Lower leg skin (tissue), 4 donors: Measurements from ENCODE around the gene CD47. TPM values are rescaled to one million over a fixed set of nuclear protein-coding genes. Genes with fewer than 3 reads are reported as not detected.

ENCODE experiments used
- DNase-seq, 2 donors: peaks; one replicate each; pipeline ENCODE4 v3.0.0-alpha.2; 2019; ENCODE audit warnings: low spot score in 2 of 2
- H3K4me3 ChIP-seq: fragments of 200-600 bp; sonication (generic); 2 replicates; pipeline ENCODE4 v1.5.1; 2017; ENCODE audit warnings: mild to moderate bottlenecking, low read depth; ENCODE audit not compliant: poor library complexity, severe bottlenecking
- POLR2A ChIP-seq, 2 donors: fragments of 450-650 bp; IDR thresholded peaks; one replicate each; pipeline ENCODE4 v1.6.1; 2016 to 2017; ENCODE audit warnings: antibody characterized with exemption in 2 of 2, mild to moderate bottlenecking in 1 of 2, moderate library complexity in 1 of 2
- WGBS, 2 donors: methylation state at CpG; one replicate each; pipeline ENCODE4 v1.1.5; 2018; 5-methylcytosine and 5-hydroxymethylcytosine counted together
- intact Hi-C: fragments of 100-400 bp; cut with DNase I; formaldehyde crosslinking; loops from one replicate; pipeline ENCODE4 v1.15.0; 2023; ENCODE audit warnings: low total_unique reads
- total RNA-seq, 4 donors: library from RNA; depleted of rRNA; stranded (reverse); fragments of >200 nt; gene quantifications; one replicate each; pipeline ENCODE4 v1.1.0, GENCODE V29; 2016
- TF ChIP-seq, protein P1 (sequence below), 3 donors: fragments of 450-650 bp; IDR thresholded peaks; one replicate each; pipeline ENCODE4 v1.5.1; 2016; ENCODE audit warnings: antibody characterized with exemption in 3 of 3, mild to moderate bottlenecking in 3 of 3, moderate library complexity in 2 of 3

Gene CD47
- total RNA-seq, 4 donors from 2014 or later = 42.7 to 58.2 (median 49.5) TPM

DNA sequence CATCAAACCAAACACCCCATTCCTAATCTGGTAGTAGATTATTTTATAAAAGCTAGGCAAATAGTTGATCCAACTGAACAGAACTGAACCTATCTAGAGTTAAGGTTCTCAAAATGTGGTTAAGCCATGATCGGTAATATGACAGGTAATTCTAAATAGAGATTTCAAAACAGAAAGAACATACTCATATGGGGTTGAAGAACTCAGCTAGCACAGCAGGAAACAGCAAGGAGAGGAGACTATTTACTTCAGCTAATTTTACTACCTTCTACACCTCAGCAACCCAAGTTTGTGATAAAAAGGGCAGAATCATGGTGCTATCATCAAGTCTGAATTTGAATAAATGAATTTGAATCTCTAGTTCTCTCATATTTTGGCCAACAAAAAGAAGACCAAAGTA lies 11.8 kb downstream of the CD47 start:
- intact Hi-C loops = no loop called here
- no peak overlapping the region for H3K4me3 ChIP-seq
- DNase-seq = no peak
- WGBS, 2 donors = 97% methylated on average over 1 of the region's 1 CpG
- TF ChIP-seq POLR2A (IDR thresholded peaks at IDR 0.05) = no peak
- TF ChIP-seq, protein P1, sequence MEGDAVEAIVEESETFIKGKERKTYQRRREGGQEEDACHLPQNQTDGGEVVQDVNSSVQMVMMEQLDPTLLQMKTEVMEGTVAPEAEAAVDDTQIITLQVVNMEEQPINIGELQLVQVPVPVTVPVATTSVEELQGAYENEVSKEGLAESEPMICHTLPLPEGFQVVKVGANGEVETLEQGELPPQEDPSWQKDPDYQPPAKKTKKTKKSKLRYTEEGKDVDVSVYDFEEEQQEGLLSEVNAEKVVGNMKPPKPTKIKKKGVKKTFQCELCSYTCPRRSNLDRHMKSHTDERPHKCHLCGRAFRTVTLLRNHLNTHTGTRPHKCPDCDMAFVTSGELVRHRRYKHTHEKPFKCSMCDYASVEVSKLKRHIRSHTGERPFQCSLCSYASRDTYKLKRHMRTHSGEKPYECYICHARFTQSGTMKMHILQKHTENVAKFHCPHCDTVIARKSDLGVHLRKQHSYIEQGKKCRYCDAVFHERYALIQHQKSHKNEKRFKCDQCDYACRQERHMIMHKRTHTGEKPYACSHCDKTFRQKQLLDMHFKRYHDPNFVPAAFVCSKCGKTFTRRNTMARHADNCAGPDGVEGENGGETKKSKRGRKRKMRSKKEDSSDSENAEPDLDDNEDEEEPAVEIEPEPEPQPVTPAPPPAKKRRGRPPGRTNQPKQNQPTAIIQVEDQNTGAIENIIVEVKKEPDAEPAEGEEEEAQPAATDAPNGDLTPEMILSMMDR (IDR thresholded peaks at IDR 0.05) = no peak

DNA sequence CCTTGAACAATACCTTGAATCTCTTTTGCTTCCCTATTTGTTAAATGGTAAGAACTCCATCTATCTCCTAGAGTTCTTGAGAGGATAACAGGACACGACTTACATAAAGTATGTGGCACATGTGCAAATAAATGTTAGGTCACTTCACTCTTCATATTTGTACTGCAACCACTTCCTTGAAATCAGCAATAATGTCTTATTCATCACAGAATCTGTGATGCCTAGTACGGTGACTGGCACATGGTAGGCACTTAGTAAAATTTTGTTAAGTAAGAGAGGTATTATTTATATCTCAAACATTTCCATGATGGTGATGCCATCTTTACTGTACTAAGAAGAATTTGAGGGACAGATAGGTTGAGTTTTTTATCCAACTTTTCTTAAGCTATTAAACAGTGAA lies 14.3 kb downstream of the CD47 start:
- no peak overlapping the region for H3K4me3 ChIP-seq
- no peak for DNase-seq
- WGBS, 2 donors = 94 to 95% methylated on average over 2 of the region's 2 CpGs
- intact Hi-C loops = no loop called here
- TF ChIP-seq POLR2A (IDR thresholded peaks at IDR 0.05) = no peak
- TF ChIP-seq, protein P1 (IDR thresholded peaks at IDR 0.05) = no peak

GRCh38 chr3:108073764-108074431 lies 16.9 kb downstream of the CD47 start:
- intact Hi-C loops = no loop called here
- DNase-seq = no peak
- no peak overlapping the region for H3K4me3 ChIP-seq
- TF ChIP-seq, protein P1 (IDR thresholded peaks at IDR 0.05) = no peak
- no peak for TF ChIP-seq POLR2A (IDR thresholded peaks at IDR 0.05)
- 56 to 61% methylated on average over 5 of the region's 5 CpGs for WGBS, 2 donors

- DNase-seq = no peak
- no peak for TF ChIP-seq POLR2A (IDR thresholded peaks at IDR 0.05)
- TF ChIP-seq, protein P1 (IDR thresholded peaks at IDR 0.05) = no peak
- no peak overlapping the region for H3K4me3 ChIP-seq
- intact Hi-C loops = no loop called here
- 83 to 94% methylated on average over 3 of the region's 3 CpGs for whole genome bisulfite sequencing, 2 donors
Measured at GRCh38 chr3:108071368-108071767, 19.5 kb downstream of the CD47 start.

GRCh38 chr3:108070356-108070755 lies 20.5 kb downstream of the CD47 start:
- intact Hi-C loops = no loop called here
- TF ChIP-seq, protein P1 (IDR thresholded peaks at IDR 0.05) = no peak
- no peak for TF ChIP-seq POLR2A (IDR thresholded peaks at IDR 0.05)
- DNase-seq = no peak

DNA sequence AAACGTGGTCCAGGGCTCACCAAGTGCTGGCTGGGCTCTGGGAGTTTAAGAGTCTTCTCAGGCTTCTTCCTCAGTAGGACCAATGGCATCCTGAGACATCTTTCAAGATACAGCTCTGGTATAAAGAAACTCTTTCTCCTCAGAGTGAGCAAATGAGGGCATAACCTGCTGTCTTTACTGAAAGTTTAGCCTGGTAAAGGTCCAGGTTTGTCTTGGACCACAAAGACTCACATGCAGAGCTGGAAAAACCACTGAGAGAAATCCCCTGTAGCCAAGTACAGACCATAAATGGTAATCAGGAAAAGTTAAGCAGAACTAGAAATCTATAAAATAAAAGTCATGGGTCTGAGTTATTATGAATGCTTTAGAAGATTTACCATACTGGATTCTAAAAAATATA lies 23.1 kb downstream of the CD47 start:
- DNase-seq = no peak
- no peak overlapping the region for H3K4me3 ChIP-seq
- intact Hi-C loops = no loop called here
- WGBS, 2 donors = 45 to 58% methylated on average over 1 of the region's 1 CpG
- TF ChIP-seq POLR2A (IDR thresholded peaks at IDR 0.05) = no peak
- TF ChIP-seq, protein P1 (IDR thresholded peaks at IDR 0.05) = no peak

More at GRCh38 chr3:108070356-108070755, 20.5 kb downstream of the CD47 start:
- no peak overlapping the region for H3K4me3 ChIP-seq
- 76 to 77% methylated on average over 6 of the region's 6 CpGs for WGBS, 2 donors
